Measurements from ENCODE around the gene CAPZA1.

The CAPZA1 gene

GRCh38 chr1:112687785-112688496, 68.3 kb downstream of the CAPZA1 start:
- Histone ChIP-seq H3K9me3 (ENCODE audit: low read depth, low read length) (no peaks in the 10 kb centered on the region), H3K9ac (ENCODE audit: insufficient read length) (no peak overlapping the region), H3K36me3 (ENCODE audit: insufficient read depth, low read length) (peaks cover 32% of the 10 kb centered on the region; the same call in 1 of the 2 replicates), H3K27ac (no peak overlapping the region), H3K4me3 (no peak overlapping the region)
- TF ChIP-seq FOXP2 (optimal IDR thresholded peaks at IDR 0.05; ENCODE audit: control extremely low read depth, extremely low read length, insufficient read depth) (no peak), POLR2AphosphoS5 (IDR thresholded peaks at IDR 0.05; ENCODE audit: borderline replicate concordance, low read depth, low read length) (no peak), EZH2 (IDR thresholded peaks at IDR 0.05) (no peak)
- no peak for DNase-seq (ENCODE audit: low read depth, low spot score)

DNA sequence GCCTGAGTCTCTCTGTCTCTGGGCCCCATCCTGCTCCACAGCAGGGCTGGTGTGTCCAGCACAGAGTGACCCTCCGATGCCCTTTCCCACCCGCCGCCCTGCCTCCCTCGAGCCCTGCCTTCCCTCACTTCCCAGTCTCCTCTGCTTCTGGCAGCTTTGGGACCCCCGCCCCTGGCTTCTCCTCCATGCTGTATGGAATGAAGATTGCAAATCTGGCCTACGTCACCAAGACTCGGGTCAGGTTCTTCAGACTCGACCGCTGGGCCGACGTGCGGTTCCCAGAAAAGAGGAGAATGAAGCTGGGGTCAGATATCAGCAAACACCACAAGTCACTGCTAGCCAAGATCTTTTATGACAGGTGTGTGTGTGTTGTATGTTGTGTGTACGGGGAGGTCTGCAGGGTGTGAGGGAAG, 69.2 kb downstream of the CAPZA1 start:
- H3K36me3 ChIP-seq (ENCODE audit: insufficient read depth, low read length): peaks cover 37% of the 10 kb centered on the region
- TF ChIP-seq POLR2AphosphoS5 (IDR thresholded peaks at IDR 0.05; ENCODE audit: borderline replicate concordance, low read depth, low read length) (no peak), EZH2 (IDR thresholded peaks at IDR 0.05) (no peak), FOXP2 (optimal IDR thresholded peaks at IDR 0.05; ENCODE audit: control extremely low read depth, extremely low read length, insufficient read depth) (no peak)
- no peaks in the 10 kb centered on the region for H3K9me3 ChIP-seq (ENCODE audit: low read depth, low read length)
- no peak overlapping the region for H3K9ac ChIP-seq (ENCODE audit: insufficient read length)
- H3K27ac ChIP-seq: no peak overlapping the region
- DNase-seq (ENCODE audit: low read depth, low spot score): no peak
- no peak overlapping the region for H3K4me3 ChIP-seq

- H3K9me3 ChIP-seq (ENCODE audit: low read depth, low read length): no peaks in the 10 kb centered on the region
- H3K4me3 ChIP-seq: no peak overlapping the region
- no peak overlapping the region for H3K9ac ChIP-seq (ENCODE audit: insufficient read length)
- no peak for TF ChIP-seq EZH2 (IDR thresholded peaks at IDR 0.05)
- no peak for TF ChIP-seq POLR2AphosphoS5 (IDR thresholded peaks at IDR 0.05; ENCODE audit: borderline replicate concordance, low read depth, low read length)
- TF ChIP-seq FOXP2 (optimal IDR thresholded peaks at IDR 0.05; ENCODE audit: control extremely low read depth, extremely low read length, insufficient read depth): no peak
- H3K36me3 ChIP-seq (ENCODE audit: insufficient read depth, low read length): peaks cover 42% of the 10 kb centered on the region
- no peak for DNase-seq (ENCODE audit: low read depth, low spot score)
- no peak overlapping the region for H3K27ac ChIP-seq
These were observed 69.7 kb downstream of the CAPZA1 start for GRCh38 chr1:112689196-112689841.

- Histone ChIP-seq H3K9ac (ENCODE audit: insufficient read length) (no peak overlapping the region), H3K27ac (no peak overlapping the region), H3K4me3 (no peak overlapping the region), H3K9me3 (ENCODE audit: low read depth, low read length) (no peaks in the 10 kb centered on the region), H3K36me3 (ENCODE audit: insufficient read depth, low read length) (peaks cover 47% of the 10 kb centered on the region)
- TF ChIP-seq FOXP2 (optimal IDR thresholded peaks at IDR 0.05; ENCODE audit: control extremely low read depth, extremely low read length, insufficient read depth) (no peak), POLR2AphosphoS5 (IDR thresholded peaks at IDR 0.05; ENCODE audit: borderline replicate concordance, low read depth, low read length) (no peak), EZH2 (IDR thresholded peaks at IDR 0.05) (no peak)
- DNase-seq (ENCODE audit: low read depth, low spot score): no peak
These were observed 70.2 kb downstream of the CAPZA1 start for GRCh38 chr1:112689842-112690237.

DNA sequence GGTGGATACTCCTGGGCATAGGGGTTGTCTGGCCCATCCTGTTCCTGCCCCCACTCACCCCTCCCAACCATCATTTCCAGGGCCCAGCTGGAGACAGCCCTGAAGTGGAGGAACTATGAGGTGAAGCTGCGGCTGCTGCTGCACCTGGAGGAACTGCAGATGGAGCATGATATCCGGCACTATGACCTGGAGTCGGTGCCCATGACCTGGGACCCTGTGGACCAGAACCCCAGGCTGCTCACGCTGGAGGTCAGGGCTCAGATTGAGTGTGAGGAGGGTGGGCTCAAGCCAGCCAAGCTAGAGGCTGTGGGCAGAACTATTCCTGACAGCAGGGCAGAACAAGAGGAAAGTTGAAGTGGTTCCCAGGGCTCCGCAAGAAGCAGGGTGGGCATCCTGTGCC, 73.0 kb downstream of the CAPZA1 start:
- H3K36me3 ChIP-seq (ENCODE audit: insufficient read depth, low read length): peaks cover 69% of the 10 kb centered on the region
- no peaks in the 10 kb centered on the region for H3K9me3 ChIP-seq (ENCODE audit: low read depth, low read length)
- H3K27ac ChIP-seq: no peak overlapping the region
- no peak overlapping the region for H3K9ac ChIP-seq (ENCODE audit: insufficient read length)
- DNase-seq (ENCODE audit: low read depth, low spot score): no peak
- TF ChIP-seq FOXP2 (optimal IDR thresholded peaks at IDR 0.05; ENCODE audit: control extremely low read depth, extremely low read length, insufficient read depth): no peak
- TF ChIP-seq EZH2 (IDR thresholded peaks at IDR 0.05): no peak
- no peak for TF ChIP-seq POLR2AphosphoS5 (IDR thresholded peaks at IDR 0.05; ENCODE audit: borderline replicate concordance, low read depth, low read length)
- no peak overlapping the region for H3K4me3 ChIP-seq

GRCh38 chr1:112693821-112694220, 74.2 kb downstream of the CAPZA1 start:
- no peaks in the 10 kb centered on the region for H3K9me3 ChIP-seq (ENCODE audit: low read depth, low read length)
- no peak for DNase-seq (ENCODE audit: low read depth, low spot score)
- H3K4me3 ChIP-seq: no peak overlapping the region
- peaks cover 81% of the 10 kb centered on the region for H3K36me3 ChIP-seq (ENCODE audit: insufficient read depth, low read length)
- no peak for TF ChIP-seq FOXP2 (optimal IDR thresholded peaks at IDR 0.05; ENCODE audit: control extremely low read depth, extremely low read length, insufficient read depth)
- TF ChIP-seq EZH2 (IDR thresholded peaks at IDR 0.05): no peak
- no peak for TF ChIP-seq POLR2AphosphoS5 (IDR thresholded peaks at IDR 0.05; ENCODE audit: borderline replicate concordance, low read depth, low read length)
- no peak overlapping the region for H3K27ac ChIP-seq
- no peak overlapping the region for H3K9ac ChIP-seq (ENCODE audit: insufficient read length)

- no peak for TF ChIP-seq EZH2 (IDR thresholded peaks at IDR 0.05)
- TF ChIP-seq POLR2AphosphoS5 (IDR thresholded peaks at IDR 0.05; ENCODE audit: borderline replicate concordance, low read depth, low read length): no peak
- no peak for TF ChIP-seq FOXP2 (optimal IDR thresholded peaks at IDR 0.05; ENCODE audit: control extremely low read depth, extremely low read length, insufficient read depth)
- Histone ChIP-seq H3K27ac (no peak overlapping the region), H3K36me3 (ENCODE audit: insufficient read depth, low read length) (peaks cover 83% of the 10 kb centered on the region), H3K9ac (ENCODE audit: insufficient read length) (no peak overlapping the region), H3K4me3 (no peak overlapping the region), H3K9me3 (ENCODE audit: low read depth, low read length) (no peaks in the 10 kb centered on the region)
- no peak for DNase-seq (ENCODE audit: low read depth, low spot score)
These were observed 74.8 kb downstream of the CAPZA1 start for GRCh38 chr1:112694363-112694929.

- no peaks in the 10 kb centered on the region for H3K9me3 ChIP-seq (ENCODE audit: low read depth, low read length)
- TF ChIP-seq POLR2AphosphoS5 (IDR thresholded peaks at IDR 0.05; ENCODE audit: borderline replicate concordance, low read depth, low read length) (no peak), EZH2 (IDR thresholded peaks at IDR 0.05) (no peak), FOXP2 (optimal IDR thresholded peaks at IDR 0.05; ENCODE audit: control extremely low read depth, extremely low read length, insufficient read depth) (no peak)
- H3K27ac ChIP-seq: no peak overlapping the region
- H3K4me3 ChIP-seq: no peak overlapping the region
- H3K36me3 ChIP-seq (ENCODE audit: insufficient read depth, low read length): peaks cover 84% of the 10 kb centered on the region
- H3K9ac ChIP-seq (ENCODE audit: insufficient read length): no peak overlapping the region
- no peak for DNase-seq (ENCODE audit: low read depth, low spot score)
These were observed 75.6 kb downstream of the CAPZA1 start for GRCh38 chr1:112695276-112695675.

Measured in SK-N-MC (cell line).